NOMO-1 treated with dmso at 0.1 percent for 144 hours (cell line): ENCODE measurements around the gene SH3BGRL3.
"Not testable (repeated sequence)": the region's sequence is repeated elsewhere in the genome, so short reads cannot be mapped to it uniquely, and the experiment has no call there.

Source experiments
- DNase-seq: peaks from one replicate; lab custom pipeline; 2025; ENCODE audit not compliant: unreplicated experiment; lab: John Stamatoyannopoulos, UW

SH3BGRL3 gene

DNA sequence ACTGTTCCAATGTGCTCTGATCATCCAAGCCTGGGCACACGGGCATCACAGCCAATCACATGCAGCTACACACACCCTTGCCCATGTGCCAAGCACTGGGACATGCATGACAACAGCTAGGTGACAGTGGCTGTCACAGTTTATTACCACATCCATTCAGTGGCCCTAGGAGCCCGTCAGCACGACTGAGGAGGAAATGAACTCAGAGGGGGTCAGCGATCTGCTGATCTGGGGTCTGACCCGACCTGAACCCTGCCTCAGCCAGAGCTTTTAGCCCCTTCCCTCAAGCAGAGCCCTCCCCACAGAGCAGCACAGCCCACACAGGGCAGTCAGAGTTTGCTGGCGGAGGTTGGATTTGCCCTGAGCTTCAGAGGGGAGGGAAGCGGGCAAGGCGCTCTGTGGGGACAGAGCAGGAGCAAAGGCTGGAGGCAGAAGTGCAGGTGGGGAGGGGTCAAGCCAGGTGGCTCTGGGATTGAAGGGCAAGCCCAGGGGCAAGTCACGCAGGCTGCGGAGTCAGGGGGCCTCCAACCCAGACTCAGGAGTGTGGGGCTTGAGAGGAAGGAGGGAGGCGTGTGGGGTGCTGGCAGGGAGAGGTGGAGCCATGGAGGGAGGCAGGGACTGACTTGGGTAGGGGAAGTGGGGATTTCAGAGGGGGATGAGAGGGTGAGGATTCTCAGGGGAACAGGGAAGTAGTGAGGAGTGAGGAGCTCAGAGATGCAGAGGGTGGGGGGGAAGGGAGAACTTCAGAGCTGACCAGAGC lies 10.4 kb downstream of the SH3BGRL3 start:
- DNase-seq: peak; percentile 59

DNA sequence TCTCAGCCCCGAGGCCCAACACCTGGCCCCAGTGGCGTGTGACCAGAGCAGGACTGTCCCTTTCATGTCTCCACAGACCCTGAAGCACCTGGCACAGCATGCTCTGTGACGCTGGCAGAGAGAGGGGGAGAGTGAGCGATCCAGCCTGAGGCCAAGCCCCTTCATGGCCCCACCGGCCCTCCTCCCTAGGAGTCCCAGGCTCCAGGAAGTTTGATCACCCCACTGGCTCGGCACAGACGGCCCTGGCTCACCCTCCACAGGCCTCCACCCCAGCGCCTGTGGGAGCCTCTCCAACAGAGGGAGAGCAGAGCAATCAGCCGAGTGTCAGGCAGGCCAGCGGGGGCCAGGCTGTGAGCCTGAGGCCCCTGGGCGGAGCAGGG lies 11.0 kb downstream of the SH3BGRL3 start:
- no peak for DNase-seq

DNA sequence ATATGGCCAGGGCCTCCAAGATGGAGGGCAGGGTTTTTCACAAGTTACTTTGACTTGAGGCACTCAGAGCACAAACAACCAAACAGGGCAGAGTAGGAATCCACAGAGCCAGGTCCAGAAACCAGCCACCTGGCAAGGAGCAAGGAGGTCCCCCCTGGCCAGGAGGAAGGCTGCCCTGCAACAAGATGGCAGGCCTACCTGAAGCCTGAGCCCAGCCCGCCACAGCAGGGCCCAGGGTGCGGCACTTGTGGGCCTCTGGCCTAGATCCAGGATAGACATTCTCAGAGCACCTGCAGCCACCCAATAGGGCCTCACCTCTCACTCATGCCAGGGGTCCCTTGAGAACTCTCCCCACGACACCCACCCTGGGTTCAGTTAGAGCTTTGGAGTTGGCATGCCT lies 11.5 kb downstream of the SH3BGRL3 start:
- no peak for DNase-seq

GRCh38 chr1:26291939-26292338 lies 12.1 kb downstream of the SH3BGRL3 start:
- DNase-seq: no peak

DNA sequence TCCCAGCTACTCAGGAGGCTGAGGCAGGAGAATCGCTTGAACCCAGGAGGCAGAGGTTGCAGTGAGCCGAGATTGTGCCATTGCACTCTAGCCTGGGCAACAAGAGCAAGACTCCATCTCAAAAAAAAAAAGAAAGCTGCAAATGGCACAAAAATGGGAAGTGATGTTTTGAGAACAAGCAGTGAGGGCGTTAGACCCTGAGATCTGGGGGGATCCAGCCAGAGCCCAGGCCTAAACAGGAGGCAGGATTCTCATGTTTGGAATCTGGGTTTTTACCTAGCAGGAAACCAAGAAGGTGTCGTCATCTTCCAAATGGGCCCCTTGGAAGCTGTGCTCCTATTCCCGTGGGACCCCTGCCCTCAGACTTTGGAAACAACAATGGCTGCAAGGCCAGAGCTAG lies 12.8 kb downstream of the SH3BGRL3 start:
- not testable (repeated sequence) for DNase-seq

GRCh38 chr1:26293911-26294463 lies 14.1 kb downstream of the SH3BGRL3 start:
- no peak for DNase-seq

GRCh38 chr1:26295194-26296138 lies 15.6 kb downstream of the SH3BGRL3 start:
- no peak for DNase-seq

DNA sequence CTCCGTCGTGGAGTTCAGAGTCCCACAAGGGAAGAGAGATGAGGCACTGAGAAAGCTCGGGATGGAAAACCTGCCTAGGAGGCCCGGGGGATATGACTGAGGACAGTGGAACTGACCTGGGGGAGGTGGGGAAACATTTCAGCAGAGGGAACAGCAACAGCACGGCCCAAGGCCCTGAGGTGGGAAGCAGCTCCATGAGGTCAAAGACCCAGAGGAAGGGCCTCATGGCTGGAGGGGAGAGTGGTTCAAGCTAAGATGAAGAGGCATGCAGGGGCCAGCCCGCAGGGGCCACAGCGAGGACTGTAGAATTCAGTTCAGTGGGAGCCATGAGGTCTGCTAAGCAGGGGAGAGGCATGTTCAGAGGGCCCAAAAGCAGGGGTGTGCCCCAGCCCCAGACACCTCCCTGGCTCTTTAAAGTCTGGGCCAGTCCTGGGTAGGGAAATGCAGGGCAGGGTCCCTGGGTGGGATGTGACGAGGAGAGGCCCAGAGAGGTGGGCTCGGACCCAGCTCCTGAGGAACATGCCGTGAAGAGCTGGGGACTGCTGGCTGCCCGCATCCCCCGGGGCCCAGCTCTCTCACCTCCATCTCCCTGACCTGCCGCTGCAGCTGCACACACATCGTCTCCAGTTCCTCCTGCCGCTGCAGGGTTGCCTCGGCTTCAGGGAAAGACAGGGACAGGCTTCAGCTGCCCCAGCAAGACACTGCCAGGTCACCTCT lies 16.6 kb downstream of the SH3BGRL3 start:
- no peak for DNase-seq

DNA sequence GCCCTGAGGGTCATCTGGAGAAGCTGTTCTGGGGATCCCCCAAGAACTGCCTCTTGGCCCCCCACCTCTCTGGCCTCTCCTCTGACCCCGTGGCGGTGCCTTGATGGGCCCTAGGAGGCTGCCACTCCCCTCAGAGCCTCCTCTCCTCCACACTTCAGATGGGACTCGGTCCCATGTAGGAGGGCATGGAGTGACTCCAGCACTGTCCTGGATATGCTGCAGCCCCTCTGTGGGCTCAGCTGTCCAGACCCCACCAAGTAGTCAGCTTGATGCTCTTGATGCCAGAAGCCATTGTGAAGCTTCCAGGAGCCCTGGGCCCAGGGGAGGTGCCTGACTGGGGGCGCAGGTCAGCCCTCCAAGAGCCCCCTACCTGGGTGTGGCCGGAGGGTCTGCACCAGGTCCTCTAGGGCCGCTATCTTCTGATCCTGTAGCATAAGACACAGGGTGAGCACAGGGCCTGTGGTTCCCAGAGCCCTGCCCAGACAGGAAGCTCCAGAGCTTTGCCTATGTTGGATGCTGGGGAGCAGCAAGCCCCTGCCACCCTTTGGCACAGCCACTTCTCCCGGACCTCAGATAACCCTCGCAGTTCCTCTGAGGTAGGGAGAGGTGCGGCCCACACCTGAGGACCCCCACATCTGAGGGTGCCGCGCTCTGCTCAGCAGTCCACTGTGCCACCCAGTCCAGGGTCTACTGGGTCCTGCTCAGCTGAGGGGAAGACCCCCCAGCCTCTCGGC lies 17.3 kb downstream of the SH3BGRL3 start:
- no peak for DNase-seq

DNA sequence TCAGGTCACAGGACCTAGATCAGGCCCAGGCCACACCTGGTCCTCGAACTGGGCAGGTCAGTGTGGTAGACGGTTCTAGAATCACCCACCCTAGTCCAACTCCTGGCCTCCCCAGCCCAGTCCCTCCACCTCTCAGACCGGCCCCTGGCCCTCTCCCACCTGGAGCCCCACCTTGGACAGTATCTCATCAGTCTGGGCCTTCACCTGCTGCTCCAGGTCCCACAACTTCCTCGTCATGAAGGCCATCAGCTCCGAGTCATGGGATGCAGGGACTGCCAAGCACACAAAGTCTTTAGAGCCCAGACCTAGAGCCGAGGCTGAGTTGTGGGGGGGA lies 17.9 kb downstream of the SH3BGRL3 start:
- no peak for DNase-seq

- DNase-seq: no peak
Measured at GRCh38 chr1:26300578-26301275, 20.8 kb downstream of the SH3BGRL3 start.

DNA sequence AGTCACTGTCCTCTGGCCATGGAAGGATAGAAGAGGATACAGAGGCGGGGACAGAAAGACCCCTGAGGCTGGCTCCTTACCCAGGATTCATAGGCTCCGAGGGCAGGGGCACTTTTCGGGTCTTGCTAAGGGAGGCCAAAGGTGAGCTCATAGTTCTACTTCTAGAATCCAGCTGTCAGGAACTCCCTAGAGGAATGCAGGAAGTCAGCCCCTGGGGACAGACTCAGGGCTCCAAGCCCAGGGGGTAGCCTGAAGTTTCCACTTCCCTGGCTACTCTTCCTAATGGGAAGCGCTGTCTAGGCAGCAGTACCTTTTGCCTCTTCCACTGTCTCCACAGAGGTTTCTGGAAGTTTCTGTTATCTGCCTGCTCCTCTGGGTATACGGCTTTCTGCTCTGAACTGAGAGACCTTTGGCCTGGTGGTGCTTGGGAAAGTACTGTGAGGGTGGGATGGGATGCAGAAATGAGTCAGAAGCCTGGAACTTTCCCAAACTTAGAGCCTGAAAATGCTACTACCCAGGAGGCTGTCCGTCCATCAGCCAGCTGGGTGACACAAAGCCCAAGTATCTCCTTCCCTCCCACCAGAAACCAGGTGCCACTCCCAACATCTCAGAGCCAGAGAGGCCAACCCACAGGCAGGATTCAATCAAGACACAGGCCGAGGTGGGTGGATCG lies 23.0 kb downstream of the SH3BGRL3 start:
- no peak for DNase-seq

GRCh38 chr1:26305667-26306289 lies 25.9 kb downstream of the SH3BGRL3 start:
- peak; percentile 76 for DNase-seq

- DNase-seq: peak; percentile 91
Measured at GRCh38 chr1:26306290-26307229, 26.7 kb downstream of the SH3BGRL3 start, which contains the start of gene UBXN11. Gene UBXN11 (minus strand): TSS chr1:26306636. CDS start chr1:26302883, 3,753 bp downstream.

- no peak for DNase-seq
Measured at GRCh38 chr1:26307363-26307781, 27.5 kb downstream of the SH3BGRL3 start.

DNA sequence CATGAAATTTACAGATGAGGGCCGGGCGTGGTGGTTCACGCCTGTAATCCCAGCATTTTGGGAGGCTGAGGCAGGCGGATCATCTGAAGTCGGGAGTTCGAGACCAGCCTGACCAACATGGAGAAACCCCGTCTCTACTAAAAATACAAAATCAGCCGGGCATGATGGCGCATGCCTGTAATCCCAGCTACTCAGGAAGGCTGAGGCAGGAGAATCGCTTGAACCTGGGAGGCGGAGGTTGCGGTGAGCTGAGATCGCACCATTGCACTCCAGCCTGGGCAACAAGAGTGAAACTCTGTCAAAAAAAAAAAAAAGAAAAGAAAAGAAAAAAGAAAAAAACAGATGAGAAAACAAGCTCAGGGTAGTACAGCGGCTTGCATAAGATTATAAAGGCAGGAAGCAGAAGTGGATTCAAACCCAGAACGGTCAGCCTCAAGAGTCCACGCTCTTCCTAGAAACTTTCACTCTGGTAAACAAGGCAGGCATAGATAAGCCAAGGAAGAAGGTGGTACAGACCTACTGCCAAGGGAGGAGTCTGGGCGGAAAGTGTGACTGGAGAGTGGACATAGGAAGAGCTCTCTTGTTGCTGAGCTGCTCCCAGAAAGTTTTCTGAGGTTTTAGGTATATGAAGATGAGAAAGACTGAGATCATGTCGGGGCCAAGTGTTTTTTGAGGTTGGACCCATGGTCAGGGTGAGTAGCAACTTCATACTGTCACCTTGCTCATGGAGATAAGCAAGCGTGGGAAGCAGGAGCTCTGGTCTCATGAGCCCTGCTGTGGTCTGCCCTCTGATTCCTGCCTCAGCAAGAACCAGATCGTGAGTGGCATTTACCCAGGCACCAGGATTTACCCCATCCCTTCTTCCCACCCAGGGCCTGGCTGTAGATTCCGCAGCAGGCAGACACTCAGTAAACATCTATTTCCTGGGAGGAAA lies 28.3 kb downstream of the SH3BGRL3 start:
- DNase-seq: not testable (repeated sequence)

DNA sequence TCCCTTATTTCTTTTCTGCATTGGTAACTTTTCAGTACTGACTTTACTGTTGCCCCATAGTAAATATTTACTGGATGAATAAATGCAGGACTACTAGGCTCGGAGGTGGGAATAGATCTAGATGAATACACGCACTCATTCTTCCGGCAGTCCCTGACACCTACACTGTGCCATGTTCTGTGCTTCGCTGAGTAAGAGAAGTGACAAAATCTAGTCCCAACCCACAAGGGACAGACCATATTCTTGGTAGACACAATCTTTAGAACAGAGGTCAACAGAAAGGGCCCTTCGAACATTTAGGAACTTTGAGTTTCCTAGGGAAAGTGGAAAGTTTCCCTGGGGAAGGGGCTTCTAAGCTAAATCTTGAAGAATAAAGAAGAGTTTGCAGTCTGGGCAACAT lies 34.6 kb downstream of the SH3BGRL3 start:
- no peak for DNase-seq
